NCI-H128 (cell line): ENCODE measurements around the gene CCR7.

Experiments used
- DNase-seq: peaks from one replicate; lab custom pipeline; 2025; ENCODE audit not compliant: unreplicated experiment; lab: John Stamatoyannopoulos, UW

Gene CCR7

DNA sequence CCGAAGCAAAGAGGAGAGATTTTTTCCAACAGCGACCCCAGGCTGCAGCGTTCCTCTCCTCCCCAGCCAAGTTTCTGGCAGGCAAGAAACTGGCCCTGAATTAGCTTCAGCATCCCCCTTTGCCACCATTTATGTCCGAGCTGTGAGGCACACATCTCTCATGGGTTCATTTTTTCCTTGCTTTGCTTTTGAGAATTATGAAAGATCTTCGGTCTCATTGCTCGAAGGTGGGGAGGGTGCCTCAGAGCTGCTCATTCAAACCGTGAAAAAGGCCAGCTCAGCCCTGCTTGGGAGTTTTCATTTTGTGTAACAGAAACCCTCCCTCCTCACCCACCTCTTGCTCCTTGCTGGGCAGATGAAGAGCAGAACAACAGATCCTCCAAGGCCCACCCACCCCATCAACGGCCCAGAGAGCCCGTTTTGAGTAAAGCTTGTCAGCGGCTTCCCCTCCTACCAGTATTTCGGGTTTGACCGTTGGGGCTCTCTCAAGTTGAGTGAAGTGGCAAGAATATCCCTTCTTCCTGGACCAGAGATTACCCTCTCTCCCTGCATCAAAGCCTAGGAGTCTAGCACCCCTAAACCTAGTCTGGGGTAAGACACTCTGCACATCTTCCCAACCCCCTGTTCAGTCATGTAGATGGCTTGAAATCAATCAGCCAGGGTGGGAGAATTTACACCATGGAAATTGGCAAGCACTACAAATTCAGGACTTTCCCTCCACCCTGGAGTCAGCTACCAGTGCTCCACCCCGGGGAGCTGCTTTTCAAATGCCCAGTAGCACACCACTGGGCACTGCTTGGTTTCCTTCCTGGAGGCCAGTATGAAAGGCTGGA, 1.8 kb downstream of the CCR7 start:
- no peak for DNase-seq

DNA sequence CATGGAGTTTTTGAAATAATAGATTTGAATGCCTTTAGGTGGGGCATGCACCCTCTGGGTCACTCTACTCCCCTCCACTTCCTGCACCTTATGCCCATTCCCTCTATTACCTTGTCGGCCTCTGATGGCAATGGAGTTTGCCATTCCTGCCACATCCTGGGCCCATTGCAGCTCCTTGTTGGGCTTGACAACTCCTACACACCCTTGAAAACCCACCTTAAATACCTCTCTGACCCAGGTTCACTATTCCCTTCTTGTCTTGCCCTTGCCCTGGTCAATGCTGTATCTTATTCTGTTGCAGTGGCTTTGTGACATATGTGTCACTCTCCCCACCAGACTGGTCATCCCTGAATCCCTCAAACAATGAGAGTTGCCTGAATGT, 2.4 kb downstream of the CCR7 start:
- DNase-seq: no peak

DNA sequence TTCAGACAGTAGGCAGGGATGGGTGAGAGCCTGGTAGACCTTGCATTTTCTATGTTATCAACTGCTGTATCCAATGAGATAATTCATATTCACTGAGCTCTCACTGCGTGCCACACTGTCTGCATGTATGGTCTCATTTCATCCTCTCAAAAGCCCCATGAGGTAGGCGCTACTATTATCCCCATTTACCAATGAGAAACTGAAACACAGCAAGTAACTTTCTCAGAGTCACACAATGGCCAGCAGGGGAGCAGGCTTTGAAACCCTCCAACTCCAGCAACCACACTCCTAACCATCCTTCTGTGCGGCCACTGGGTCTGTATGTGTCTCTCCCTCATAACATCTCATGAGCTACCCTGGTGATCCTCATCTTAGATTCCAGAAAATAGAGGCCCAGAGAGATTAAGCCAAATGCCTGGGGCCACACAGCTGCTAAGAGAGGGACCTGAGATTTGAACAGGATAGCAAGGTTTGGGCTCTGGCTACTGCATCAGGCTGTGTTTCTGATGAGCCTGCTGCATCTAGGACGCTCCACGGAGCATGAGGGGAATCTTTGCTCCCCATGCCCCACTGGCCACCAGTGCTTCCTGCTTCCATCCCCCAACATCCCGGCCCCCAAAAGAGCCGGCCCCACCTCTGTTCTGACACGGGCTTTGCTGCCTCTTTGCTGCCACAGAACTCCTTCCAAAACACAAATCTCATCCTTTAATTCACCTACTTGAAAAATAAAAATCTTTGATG, 3.2 kb downstream of the CCR7 start:
- no peak for DNase-seq

DNA sequence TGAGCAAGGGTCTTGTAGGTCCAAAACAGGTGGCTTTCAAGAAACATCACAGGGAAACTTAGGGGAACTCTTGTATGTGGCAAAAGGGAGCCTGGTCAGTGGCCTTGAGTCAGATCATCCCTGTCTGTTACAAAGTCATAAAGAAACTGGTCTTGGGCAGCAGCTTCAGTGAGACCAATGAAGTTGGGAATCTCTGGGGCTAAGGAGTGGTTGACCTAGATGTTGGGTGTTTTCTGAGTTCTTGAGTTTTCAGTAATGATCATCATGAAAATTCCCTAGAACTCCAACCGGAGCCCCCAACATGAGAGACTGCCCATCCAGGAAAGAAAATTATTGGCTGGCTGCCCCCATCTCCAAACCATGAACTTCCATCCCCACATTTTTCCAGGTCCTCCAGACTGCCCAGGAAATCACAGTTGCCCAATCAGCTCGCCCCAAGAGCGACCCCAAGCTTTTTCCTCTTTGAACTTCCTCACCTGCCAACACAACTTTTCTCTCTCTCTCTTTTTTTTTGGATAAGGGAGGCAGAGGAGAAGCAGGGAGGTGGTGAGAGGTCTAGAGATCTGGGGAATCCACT, 3.9 kb downstream of the CCR7 start:
- no peak for DNase-seq

DNA sequence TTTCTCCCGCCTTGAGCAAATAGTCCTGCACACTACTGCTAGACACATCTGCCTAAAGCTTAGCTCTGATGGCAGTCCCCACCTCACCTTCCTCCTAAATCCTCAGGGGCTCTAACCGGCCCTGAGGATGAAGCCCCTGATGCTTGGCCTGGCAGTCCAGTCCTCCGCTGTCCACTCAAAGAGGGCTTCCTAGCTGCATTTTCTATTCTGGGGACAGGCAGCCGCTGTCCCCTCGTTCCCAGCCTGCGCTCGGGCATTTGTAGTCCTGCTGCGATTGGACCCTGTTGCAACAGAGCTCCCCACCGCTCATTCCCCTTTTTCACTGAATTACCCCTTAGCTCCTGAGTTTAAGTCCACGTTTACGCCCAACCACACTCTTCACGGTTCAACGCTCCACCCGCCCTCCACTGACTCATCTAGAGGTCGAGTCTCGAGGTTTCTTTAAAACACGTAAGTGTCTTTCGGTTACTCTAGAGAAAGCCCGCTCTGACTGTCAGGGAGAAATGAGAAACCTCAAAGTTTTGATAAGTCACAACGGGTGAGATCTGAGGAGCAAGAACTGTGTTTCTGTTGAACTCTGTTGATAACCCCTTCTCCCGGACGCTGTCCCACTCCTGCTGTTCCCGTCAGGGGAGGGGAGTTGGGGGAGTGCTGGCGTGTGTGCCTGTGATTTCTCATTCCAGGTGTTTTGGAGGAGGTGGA, 4.5 kb downstream of the CCR7 start:
- DNase-seq: no peak

DNA sequence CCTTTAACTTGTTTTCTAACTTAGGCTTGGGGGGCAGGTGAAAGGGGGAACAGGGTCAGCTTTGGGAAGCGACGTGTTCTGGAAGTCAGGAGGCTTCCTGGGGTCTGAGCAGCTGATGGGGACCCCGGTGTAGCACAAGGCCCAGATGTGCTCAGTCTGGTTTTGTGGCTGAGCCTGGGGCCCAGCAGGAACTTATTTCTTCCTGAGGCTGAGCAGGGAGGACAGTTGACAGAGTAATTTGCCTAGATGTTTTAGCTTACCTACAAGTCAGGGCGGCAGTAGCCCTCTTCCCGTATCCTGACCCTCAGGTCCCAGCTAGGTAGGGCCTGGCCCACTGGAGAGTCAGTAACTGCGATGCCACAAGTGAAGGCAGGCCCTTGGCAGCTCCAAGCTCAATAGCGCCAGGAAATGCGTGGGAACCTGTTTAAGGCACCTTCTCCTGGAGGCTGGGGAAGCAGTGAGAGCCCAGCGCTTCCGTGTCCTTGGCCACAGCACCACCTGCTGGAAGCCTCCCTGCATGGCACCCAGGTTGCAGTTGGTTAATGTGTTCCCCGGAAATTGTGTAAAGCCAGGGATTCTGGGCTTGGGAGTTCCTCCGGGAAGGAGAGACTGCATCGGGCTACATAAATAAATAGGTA, 5.2 kb downstream of the CCR7 start:
- peak; percentile 61 for DNase-seq

DNA sequence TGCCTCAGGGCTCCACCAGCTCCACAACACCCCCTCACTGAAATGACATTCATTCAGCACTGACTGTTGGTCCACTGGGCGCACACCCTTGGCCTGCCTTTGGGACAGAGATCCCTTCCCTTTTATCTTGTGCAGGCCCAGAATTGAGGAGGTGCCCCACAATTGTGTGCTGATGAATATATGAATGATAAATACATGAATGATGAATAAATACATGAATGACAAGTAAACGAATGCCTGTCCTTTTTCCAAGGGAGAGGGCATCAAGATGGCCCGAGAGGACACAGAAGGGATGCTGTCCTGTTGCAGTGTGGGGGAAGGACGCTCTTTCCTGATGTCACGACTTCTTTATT, 5.7 kb downstream of the CCR7 start:
- DNase-seq: no peak

DNA sequence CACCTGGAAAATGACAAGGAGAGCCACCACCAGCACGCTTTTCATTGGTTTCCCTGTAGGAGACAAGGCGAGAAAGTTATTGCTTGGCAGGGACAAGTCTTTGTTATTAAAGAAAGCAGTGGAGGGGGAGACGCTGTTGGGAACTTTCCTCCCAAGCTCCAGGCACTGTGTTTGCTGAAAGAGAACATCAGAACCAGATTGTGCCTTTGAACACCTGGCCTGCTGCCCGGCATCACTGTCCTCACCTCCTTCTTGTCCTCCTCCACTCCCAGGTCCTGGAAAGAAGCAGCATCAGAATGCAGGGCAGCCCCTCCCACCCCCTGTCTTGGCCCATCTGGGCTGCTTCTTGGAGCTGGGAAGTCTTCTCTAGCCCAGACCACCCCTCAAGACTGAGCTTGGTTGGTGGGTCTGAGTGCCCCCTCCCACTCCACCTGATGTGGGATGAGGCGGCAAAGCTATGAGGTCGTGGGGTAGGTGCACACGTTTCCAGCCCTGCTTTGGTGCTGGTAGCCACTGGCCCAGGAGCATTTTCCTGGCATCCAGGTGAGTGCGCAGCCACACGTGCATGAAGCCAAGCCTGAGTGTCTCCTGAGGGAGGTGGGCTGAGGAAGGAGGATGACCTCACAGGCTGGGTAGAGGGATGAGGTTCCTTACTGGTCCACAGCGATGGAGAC, 6.2 kb downstream of the CCR7 start:
- no peak for DNase-seq

DNA sequence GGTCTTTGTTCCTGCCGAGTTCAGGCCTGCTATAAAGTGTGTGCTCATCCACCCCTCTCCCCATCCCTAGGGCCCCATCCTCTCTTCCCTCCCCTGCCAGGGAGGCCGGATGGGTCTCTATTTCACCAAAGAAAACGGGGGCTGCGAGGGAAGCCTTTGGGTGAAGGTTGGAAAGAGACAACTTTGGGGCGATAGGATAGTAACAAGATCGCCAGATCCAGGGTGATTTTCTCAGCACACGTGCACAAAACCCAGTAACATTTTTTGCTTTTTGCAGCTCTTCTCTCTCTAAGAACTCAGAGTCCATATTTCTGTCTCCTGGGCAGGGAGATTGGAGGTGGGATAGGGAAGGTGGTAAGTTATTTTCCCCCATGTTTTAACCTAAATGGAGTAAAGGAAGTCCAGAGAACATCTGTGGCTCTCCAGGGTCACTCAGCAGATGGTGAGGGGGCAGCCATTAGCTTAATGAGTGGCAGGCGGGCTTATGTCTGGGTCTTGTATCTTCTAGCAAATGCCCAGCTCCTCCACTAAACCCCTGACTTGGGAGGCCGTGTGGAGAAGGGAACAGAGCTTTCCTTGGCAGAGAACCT, 6.9 kb downstream of the CCR7 start:
- no peak for DNase-seq

DNA sequence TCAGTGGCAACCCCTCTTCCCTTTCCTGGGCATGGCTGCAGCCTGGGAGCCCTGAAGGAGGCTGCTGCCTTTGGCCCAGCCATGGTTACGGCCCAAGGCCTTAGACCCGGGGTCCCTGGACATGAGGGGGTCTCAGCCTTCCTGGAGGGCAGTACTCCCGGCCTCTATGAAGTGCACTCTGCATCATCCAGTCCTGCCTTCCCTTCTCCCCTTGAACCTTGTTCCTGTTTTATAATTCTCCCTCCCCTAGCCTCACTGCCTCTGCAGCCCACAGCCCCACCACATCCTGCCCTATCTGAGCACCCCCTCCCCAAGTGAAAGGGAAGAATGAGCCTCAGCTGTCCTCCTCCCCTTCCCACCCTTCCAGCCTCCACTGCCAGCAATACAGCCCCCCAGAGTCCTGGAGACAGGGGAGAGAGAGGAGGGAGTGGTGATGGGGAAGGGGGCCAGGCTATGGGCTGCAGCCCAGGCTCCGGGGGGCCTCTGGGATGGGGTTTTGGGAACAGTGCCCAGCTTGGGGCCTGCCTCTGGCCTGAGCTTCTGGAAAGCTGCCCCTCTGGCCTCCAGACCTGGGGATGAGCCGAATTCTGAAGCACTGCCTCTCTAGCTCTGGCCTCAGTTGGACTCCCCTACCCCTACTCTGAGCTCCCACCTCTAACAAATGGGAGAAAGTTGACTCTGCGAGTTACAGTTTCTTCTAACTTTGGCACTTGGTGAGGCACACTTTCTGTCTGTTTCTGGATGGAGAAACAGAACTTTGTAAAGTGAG, 7.6 kb downstream of the CCR7 start:
- no peak for DNase-seq

DNA sequence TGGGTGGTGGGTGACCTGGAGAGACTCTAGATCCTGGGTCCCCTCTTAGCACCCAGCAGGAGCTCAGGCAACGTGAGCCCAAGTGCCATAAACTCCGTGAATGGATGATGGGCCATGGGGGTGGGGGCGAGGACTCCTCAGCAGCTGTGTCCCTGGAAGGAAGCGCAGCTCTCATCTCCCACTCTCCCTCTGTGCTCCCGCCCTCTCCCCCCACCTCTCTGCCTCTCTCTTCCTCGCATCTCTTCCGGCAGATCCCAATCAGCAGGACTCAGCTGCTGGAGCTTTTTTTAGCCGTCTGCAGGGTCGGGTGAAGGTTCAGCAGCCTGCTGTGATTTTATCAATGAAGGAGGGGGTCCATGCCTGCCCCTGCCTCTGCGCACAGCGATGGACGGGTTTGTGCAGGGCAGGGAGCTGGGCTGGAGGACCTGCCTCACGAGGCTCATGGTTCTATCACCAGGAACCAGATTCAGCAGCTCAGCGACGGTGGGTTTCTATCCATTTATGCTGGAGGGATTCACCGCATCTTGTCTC, 8.3 kb downstream of the CCR7 start:
- no peak for DNase-seq

DNA sequence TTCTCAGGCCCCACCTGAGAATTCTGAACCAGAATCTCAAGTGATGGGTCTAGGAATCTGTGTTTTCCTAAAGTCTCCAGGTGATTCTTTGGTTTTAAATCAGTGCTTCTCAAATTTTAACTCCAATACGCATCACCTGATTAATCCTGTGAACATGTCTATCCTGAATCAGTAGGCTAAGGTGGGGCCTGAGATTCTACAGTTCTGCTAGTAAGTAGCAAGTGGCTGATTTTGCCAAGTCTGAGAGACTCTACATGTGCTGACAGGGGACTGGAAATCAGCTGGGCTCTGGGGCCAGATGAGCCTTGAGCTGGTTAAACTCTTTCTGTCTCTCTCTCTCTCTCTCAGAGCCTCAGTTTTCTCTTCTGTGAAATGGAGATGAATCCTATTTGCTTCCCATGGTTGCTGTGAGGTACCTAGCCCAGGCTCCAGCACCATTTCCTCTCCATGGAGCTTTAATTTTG, 9.0 kb downstream of the CCR7 start:
- no peak for DNase-seq

DNA sequence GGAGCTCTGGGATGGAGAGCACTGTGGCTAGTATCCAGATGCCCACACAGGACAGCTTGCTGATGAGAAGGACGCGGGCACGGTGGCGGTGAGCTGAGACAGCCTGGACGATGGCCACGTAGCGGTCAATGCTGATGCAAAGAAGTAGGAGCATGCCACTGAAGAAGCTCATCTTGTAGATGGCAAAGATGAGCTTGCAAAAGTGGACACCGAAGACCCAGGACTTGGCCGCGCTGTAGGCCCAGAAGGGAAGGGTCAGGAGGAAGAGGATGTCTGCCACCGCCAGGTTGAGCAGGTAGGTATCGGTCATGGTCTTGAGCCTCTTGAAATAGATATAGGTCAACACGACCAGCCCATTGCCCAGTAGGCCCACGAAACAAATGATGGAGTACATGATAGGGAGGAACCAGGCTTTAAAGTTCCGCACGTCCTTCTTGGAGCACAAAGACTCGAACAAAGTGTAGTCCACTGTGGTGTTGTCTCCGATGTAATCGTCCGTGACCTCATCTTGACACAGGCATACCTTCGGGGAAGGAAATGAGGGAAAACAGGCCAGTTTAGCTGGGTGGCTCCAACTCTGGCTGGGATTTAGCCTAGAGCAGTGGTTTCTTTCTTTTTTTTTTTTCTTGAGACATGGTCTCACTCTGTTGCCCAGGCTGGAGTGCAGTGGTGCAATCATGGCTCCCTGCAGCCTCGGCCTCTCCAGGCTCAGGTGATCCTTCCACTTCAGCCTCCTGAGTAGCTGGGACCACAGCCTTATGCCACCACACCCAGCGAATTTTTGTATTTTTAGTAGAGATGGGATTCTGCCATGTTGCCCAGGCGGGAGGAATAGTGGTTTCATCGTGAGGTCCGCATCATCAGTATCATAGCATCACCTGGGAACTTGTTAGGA, 9.7 kb downstream of the CCR7 start:
- DNase-seq: no peak

DNA sequence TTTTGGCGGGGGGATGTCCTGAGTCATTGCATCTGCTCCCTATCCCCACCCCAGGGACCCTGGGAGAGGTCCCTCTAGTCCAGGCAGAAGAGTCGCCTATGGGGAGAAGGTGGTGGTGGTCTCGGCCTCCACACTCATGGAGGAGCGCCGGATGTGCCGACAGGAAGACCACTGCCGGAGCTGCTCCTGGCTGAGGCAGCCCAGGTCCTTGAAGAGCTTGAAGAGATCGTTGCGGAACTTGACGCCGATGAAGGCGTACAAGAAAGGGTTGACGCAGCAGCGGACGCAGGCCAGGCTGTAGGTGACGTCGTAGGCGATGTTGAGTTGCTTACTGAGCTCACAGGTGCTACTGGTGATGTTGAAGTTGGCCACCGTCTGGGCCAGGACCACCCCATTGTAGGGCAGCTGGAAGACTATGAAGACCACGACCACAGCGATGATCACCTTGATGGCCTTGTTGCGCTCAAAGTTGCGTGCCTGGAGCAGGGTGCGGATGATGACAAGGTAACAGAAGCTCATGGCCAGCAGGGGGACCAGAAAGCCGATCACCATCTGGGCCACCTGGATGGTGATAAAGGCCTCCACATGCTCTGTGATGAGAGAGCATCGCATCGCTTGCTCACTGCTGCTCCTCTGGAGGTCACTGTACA, 10.5 kb downstream of the CCR7 start:
- DNase-seq: no peak

DNA sequence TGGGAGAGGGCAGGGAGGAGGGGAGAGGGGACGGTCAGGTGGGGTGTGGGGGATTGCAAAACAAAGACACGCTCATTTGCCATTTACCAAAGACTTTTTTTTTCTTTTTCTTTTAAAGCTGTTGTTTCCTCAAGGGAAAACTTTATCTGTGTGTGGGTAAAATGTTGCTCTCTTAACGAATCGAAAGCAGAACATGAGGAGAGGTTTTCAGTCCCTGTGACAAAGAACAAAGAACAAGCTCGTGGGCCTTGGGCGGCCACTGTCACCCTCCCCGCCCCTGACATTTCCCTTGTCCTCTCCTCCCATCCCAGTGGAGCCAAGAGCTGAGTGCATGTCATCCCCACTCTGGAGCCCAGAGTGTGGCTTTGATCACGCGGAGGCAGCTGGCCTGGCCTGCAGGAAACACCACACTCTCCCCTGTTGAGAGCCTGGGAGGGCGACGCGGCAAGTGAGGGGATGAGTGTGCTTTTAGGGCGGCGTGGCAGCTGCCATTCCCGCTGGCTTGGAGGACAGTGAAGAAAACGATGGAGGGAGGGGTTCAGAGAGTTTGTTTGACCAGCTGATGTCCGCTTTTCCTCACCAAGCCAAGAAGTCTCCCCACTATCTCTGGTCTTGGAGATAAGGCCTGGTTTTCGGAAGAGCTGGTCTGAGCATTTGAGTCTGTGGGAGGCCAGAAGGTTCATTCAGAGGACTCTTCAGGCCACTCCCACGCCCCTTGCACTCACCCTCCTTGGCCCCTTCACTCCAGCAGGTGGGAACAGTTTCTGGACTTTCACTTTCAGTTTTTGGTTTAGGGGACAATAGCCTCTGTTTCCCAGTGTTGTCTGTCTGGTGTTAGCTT, 11.4 kb downstream of the CCR7 start:
- DNase-seq: no peak

DNA sequence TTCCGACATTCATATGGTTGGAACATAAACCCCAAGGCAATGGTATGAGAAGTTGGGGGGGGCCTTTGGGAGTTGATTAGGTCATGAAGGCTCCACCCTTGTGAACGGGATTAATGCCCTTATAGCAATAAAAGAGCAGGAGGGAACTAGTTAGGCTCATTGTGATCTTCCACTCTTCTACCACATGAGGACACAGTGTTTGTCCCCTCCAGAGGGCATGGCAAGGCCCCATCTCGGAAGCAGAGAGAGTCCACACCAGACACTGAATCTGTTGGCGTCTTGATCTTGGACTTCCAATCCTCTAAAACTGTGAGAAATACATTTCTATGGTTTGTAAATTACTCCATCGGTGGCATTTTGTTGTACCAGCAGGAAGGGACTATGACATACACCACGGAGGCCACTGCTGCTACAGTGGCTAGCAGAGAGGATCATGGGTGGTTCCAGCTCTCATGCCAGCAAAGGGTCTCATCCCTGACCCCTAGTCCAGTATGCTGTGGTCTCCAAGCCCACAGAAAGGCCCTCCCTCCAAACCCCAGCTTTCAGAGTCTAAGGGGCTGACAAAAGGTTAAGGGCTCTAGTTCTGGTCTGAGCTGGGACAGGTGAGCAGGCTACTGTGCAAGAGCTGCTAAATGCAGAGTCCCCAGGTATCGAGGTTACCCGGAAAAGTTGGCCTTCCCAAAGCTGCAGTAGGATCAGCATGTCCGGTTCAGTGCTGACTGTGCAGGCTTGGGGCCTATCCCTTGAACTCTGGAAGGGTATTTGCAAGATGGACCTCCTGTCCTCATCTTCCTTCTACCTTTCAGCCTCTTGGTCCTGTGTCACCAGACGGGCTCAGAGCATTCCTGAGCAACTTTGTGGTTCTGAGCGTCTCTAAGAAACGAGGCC, 12.2 kb downstream of the CCR7 start:
- DNase-seq: no peak
